Osteoblast (primary cell): ENCODE data around the gene SLC43A1. TPM values are rescaled to one million over a fixed set of nuclear protein-coding genes. Genes with fewer than 3 reads are reported as not detected.

ENCODE experiments used
- DNase-seq: peaks from one replicate; pipeline ENCODE4 v3.0.0; 2011; ENCODE audit warnings: low spot score, mixed read lengths; ENCODE audit not compliant: insufficient read length; ENCODE audit errors: missing footprints
- H2AFZ ChIP-seq: 2 replicates; pipeline ENCODE4 v1.6.0; 2011; ENCODE audit warnings: mild to moderate bottlenecking, low read length
- H3K27ac ChIP-seq: 2 replicates; pipeline ENCODE4 v1.5.1; 2011; ENCODE audit warnings: mild to moderate bottlenecking, low read depth, low read length, moderate library complexity
- H3K27me3 ChIP-seq: 2 replicates; pipeline ENCODE4 v1.6.0; 2012; ENCODE audit warnings: mild to moderate bottlenecking, control low read depth, inconsistent platforms, low read length, moderate library complexity; ENCODE audit not compliant: insufficient read depth
- H3K36me3 ChIP-seq: 2 replicates; pipeline ENCODE4 v1.5.1; 2011; ENCODE audit warnings: mild to moderate bottlenecking, low read length, control low read depth, moderate library complexity; ENCODE audit not compliant: insufficient read depth
- H3K4me1 ChIP-seq: 2 replicates; pipeline ENCODE4 v1.5.1; 2011; ENCODE audit warnings: mild to moderate bottlenecking, low read length, control low read depth, moderate library complexity; ENCODE audit not compliant: insufficient read depth
- H3K4me2 ChIP-seq: 2 replicates; pipeline ENCODE4 v1.6.0; 2011; ENCODE audit warnings: mild to moderate bottlenecking, low read length; ENCODE audit not compliant: insufficient read depth
- H3K4me3 ChIP-seq: fragments of 200-600 bp; sonication (generic); 3 replicates; pipeline ENCODE4 v1.5.1; 2012; ENCODE audit warnings: mild to moderate bottlenecking, low read length, inconsistent platforms; ENCODE audit not compliant: insufficient read depth
- H3K79me2 ChIP-seq: 2 replicates; pipeline ENCODE4 v1.6.0; 2012; ENCODE audit warnings: mild to moderate bottlenecking, low read length, control low read depth, inconsistent platforms; ENCODE audit not compliant: insufficient read depth
- H3K9me3 ChIP-seq: 2 replicates; pipeline ENCODE4 v1.5.1; 2011; ENCODE audit warnings: low read depth, low read length, control low read depth
- H4K20me1 ChIP-seq: 2 replicates; pipeline ENCODE4 v1.6.0; 2012; ENCODE audit warnings: mild to moderate bottlenecking, low read length, control low read depth; ENCODE audit not compliant: insufficient read depth
- CTCF ChIP-seq: IDR thresholded peaks from 2 replicates; pipeline ENCODE4 v1.5.1; 2011; ENCODE audit warnings: mild to moderate bottlenecking, low read depth, low read length, moderate library complexity; ENCODE audit errors: extremely low read depth
- total RNA-seq: library from RNA; depleted of rRNA; stranded (reverse); fragments of >200 nt; gene quantifications from 2 replicates; pipeline ENCODE4 v1.2.3, GENCODE V29; 2012

SLC43A1 gene
- total RNA-seq, 1 donor, result 18.5 TPM

DNA sequence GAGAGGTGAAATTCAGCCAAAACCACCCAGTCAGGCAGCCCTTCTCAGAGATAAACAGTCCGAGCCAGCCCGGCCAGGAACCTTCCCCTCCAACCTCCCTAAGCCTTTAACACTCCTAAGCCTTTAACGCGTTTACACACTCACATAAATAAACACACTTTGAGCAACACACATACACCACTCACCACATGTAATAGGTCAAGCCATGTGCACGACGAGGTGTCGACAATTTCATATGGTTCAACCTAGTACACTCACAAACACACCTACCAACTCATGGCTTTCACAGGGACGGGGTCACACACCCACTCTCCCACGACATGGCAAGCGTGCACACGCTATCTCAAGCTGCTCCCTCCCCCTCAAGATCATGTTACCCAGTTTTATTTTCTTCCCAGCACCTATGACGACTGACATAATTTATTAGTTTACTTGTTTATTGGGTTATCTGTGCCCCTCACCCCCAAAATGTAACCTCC is 15.5 kb downstream of the SLC43A1 start:
- H2AFZ ChIP-seq, result peak overlapping the region; percentile 94
- H3K36me3 ChIP-seq, result no peaks in the 10 kb centered on the region
- no peaks in the 10 kb centered on the region for H4K20me1 ChIP-seq
- no peaks in the 10 kb centered on the region for H3K27me3 ChIP-seq
- no peak for TF ChIP-seq CTCF
- H3K79me2 ChIP-seq, result no peaks in the 10 kb centered on the region
- H3K9me3 ChIP-seq, result no peaks in the 10 kb centered on the region
- peaks cover 9% of the 10 kb centered on the region for H3K4me1 ChIP-seq
- peak overlapping the region; percentile 73 for H3K4me3 ChIP-seq
- no peak overlapping the region for H3K27ac ChIP-seq
- peak overlapping the region; percentile 93 for H3K4me2 ChIP-seq
- DNase-seq, result peak; percentile 48

DNA sequence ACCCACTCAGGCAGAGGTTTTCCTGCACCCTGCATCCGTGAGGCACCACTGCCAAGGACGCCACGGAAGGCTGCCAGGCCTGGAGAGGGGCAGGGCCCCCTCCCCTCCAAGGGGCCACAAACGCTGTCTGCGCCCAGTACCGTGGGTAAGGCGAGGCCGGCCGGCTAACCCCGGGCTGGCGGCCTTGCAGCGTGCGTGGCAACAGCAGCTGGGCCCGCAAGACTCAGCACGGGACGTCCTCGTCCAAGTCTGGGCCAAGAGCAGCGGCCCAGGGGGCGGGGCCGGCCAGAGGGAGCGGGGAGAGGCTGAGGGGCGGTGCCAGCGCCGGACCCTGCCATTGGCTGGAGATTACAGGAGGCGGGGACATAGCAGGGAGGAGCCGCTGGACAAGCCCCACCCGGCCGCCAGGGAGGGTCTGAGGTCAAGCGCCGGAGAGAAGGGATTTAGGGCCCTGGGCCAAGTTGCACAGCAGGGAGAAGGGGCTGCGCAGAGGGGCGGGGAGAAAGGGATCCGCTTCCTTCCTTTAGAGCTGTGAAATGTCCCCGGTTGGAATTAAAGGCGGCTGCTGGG is 16.0 kb downstream of the SLC43A1 start:
- no peaks in the 10 kb centered on the region for H4K20me1 ChIP-seq
- no peak for TF ChIP-seq CTCF
- peak overlapping the region; percentile 61 for H3K27ac ChIP-seq
- H3K9me3 ChIP-seq, result no peaks in the 10 kb centered on the region
- peak overlapping the region; percentile 93 for H3K4me2 ChIP-seq
- H3K36me3 ChIP-seq, result no peaks in the 10 kb centered on the region
- peak overlapping the region; percentile 73 for H3K4me3 ChIP-seq
- H3K79me2 ChIP-seq, result no peaks in the 10 kb centered on the region
- no peaks in the 10 kb centered on the region for H3K27me3 ChIP-seq
- DNase-seq, result peak; percentile 100
- peaks cover 9% of the 10 kb centered on the region for H3K4me1 ChIP-seq
- peak overlapping the region; percentile 94 for H2AFZ ChIP-seq

DNA sequence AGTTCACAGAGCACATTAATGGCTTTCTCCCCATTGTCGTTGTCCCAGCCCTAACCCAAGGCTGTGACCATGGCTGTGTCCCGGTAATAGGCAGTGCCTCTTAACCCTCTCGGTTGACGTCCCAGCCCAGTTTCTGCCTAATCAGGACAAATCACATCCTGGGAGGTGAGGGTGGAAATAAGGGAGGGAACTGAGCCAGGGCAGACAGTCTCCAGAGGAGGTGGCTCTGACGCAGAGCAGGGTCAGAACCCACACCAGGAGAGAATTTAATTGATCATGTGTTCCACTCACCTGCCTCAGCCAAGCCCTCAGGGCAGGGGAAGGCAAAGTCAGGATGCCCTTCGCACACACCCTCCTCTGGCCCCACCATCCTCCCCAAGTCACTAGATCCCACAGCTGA is 17.0 kb downstream of the SLC43A1 start:
- Histone ChIP-seq H4K20me1 (no peaks in the 10 kb centered on the region), H3K36me3 (no peaks in the 10 kb centered on the region), H2AFZ (no peak overlapping the region), H3K27me3 (no peaks in the 10 kb centered on the region), H3K4me3 (no peak overlapping the region), H3K4me2 (no peak overlapping the region), H3K27ac (no peak overlapping the region), H3K79me2 (no peaks in the 10 kb centered on the region), H3K4me1 (peaks cover 9% of the 10 kb centered on the region), H3K9me3 (no peaks in the 10 kb centered on the region)
- peak; percentile 34 for DNase-seq
- TF ChIP-seq CTCF, result no peak

DNA sequence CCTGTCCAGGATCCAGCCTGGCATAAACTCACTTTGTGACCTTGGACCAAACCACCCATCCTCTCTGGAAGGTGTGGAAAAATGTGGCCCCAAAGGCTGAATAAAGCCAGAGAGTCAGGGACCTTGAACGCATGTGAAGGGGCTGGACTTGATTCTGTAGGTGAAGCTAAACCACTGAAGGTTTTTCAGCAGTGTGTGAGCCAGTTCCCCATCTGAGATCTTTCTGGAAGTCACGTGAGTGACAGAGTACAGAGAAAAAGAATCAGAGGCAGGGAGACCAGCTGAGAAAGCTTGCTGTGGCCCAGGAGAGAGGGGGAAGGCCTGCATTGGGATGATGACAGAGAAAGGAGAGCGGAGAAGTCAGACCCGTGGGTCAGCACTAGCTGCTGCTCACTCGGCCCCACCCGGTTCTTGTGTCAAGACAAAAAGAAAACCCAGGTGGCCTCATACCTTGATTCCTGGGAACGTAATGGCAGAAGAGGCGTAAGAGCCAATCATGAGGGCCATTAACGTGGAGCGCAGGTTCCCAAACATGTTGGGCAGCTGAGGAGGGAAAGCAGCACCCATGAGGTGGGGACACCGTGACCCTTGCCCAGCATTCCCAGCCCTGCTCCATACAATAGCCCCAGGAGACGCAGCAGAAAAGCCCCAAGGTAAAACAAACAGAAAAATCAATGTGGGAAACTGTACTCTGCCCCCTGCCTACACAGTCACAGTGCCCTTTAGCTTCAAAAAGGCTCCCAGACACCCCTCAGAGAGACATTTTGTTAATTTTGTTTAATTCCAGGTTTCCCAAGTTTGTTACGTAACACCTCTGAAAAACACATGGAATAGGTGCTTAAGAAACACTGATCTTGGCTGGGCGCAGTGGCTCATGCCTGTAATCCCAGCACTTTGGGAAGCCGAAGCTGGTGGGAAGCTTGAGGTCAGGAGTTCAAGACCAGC is 17.9 kb downstream of the SLC43A1 start:
- Histone ChIP-seq H3K4me2 (no peak overlapping the region), H3K79me2 (no peaks in the 10 kb centered on the region), H3K36me3 (no peaks in the 10 kb centered on the region), H3K9me3 (no peaks in the 10 kb centered on the region), H3K27ac (no peak overlapping the region), H3K4me1 (peaks cover 9% of the 10 kb centered on the region), H3K4me3 (no peak overlapping the region), H4K20me1 (no peaks in the 10 kb centered on the region), H2AFZ (no peak overlapping the region), H3K27me3 (no peaks in the 10 kb centered on the region)
- TF ChIP-seq CTCF, result no peak
- DNase-seq, result no peak
